Muscle of arm (tissue), 14 donors: ENCODE results near the gene GCHFR. TPM values are rescaled to one million over a fixed set of nuclear protein-coding genes. Genes with fewer than 3 reads are reported as not detected.
A peak's percentile ranks its signal among the peaks of the same experiment; 100 is the strongest.

Source experiments
- DNase-seq: peaks from one replicate; pipeline ENCODE4 v3.0.0-alpha.2; 2013
- long read RNA-seq, 11 donors: transcript quantifications; one replicate each; lab custom pipeline, GENCODE V29; 2026
- polyA plus RNA-seq, 12 donors: library from polyadenylated mRNA; unstranded; fragments of 120-200 nt; gene quantifications; one replicate each; pipeline ENCODE4 v1.2.1, GENCODE V29; 2013; ENCODE audit not compliant: insufficient read length in 12 of 12

GCHFR gene
- polyA plus RNA-seq, result 1 to 10 TPM in 10 of 12 donors, not detected in 2; 2.2 to 9.3 (median 4.2) TPM
- long read RNA-seq, donor 1, transcript GCHFR-201 (3 exons, 777 nt), result major isoform, 122 of 149 reads
- long read RNA-seq, donor 1, transcript GCHFR-202 (2 exons, 785 nt), result minor isoform, 10 of 149 reads
- long read RNA-seq, donor 1, partial matches to known transcripts, result 0 of 149 reads
- long read RNA-seq, donor 1, other reads (novel, unspliced or antisense), result 15 of 149 reads
- long read RNA-seq, donor 2, transcript GCHFR-201 (3 exons, 777 nt), result major isoform, 5 of 5 reads
- long read RNA-seq, donor 2, partial matches to known transcripts, result 0 of 5 reads
- long read RNA-seq, donor 2, other reads (novel, unspliced or antisense), result 0 of 5 reads
- long read RNA-seq, donor 3, result 0 reads
- long read RNA-seq, donor 4, partial matches to known transcripts, result 0 of 3 reads
- long read RNA-seq, donor 4, other reads (novel, unspliced or antisense), result 0 of 3 reads
- long read RNA-seq, donor 5, transcript GCHFR-201 (3 exons, 777 nt), result major isoform, 9 of 9 reads
- long read RNA-seq, donor 5, partial matches to known transcripts, result 0 of 9 reads
- long read RNA-seq, donor 5, other reads (novel, unspliced or antisense), result 0 of 9 reads
- long read RNA-seq, donor 6, partial matches to known transcripts, result 0 of 4 reads
- long read RNA-seq, donor 6, other reads (novel, unspliced or antisense), result 0 of 4 reads
- long read RNA-seq, donor 7, partial matches to known transcripts, result 0 of 2 reads
- long read RNA-seq, donor 7, other reads (novel, unspliced or antisense), result 0 of 2 reads
- long read RNA-seq, donor 8, transcript GCHFR-201 (3 exons, 777 nt), result major isoform, 5 of 6 reads
- long read RNA-seq, donor 8, partial matches to known transcripts, result 0 of 6 reads
- long read RNA-seq, donor 8, other reads (novel, unspliced or antisense), result 0 of 6 reads
- long read RNA-seq, donor 9, partial matches to known transcripts, result 0 of 3 reads
- long read RNA-seq, donor 9, other reads (novel, unspliced or antisense), result 0 of 3 reads
- long read RNA-seq, donor 10, partial matches to known transcripts, result 0 of 4 reads
- long read RNA-seq, donor 10, other reads (novel, unspliced or antisense), result 0 of 4 reads
- long read RNA-seq, donor 11, partial matches to known transcripts, result 0 of 2 reads
- long read RNA-seq, donor 11, other reads (novel, unspliced or antisense), result 0 of 2 reads

DNA sequence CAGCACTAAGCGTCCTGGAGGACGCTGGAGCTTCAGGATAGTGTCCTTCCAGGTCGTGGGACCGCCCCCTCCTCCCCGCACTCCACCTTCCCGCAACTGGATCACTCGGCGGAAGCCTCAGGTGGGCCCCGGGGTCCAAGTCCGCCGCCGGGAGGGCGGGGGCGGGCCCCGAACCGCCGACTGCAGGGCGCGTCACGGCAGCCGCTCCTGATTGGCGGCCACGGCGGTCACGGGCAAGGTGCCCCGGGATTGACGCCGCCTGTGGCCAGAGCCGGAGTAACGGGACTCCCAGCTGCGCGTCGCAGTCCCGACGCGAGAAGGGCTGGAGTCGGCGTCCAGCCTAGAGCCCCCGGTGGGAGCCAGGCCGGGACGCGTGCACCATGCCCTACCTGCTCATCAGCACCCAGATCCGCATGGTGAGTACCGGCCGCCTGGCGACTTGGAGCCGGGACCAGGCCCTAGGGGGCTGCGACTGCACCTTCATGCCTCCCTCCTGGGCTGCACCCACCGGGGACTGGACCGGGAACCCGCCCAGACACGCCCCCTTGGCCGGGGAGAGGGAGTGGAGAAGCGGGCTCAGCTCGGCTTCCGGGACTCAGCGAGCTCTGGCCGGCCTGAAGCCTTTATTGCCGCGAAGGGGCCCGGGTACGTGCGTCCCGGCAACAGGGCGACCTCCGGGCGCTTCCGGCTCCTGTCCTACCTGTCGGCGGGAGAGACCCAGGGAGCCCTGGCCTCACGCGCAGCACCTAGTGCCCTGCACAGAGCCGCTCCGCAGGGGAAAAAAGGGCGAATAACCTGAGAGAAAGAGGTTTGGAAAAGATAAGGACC lies at the start of gene GCHFR:
Gene GCHFR (plus strand): TSS at position 268 of the 828 bp plus-strand sequence. CDS start 113 bp downstream, at position 381.
- DNase-seq, result peak; percentile 74

- no peak for DNase-seq
Observed at GRCh38 chr15:40714144-40714543, 49.7 kb upstream of the GCHFR start.

GRCh38 chr15:40716165-40716564 lies 47.7 kb upstream of the GCHFR start:
- DNase-seq, result no peak

- no peak for DNase-seq
Observed at GRCh38 chr15:40721701-40722100, 42.2 kb upstream of the GCHFR start.

- DNase-seq, result no peak
Observed at GRCh38 chr15:40722354-40722753, 41.5 kb upstream of the GCHFR start.

DNA sequence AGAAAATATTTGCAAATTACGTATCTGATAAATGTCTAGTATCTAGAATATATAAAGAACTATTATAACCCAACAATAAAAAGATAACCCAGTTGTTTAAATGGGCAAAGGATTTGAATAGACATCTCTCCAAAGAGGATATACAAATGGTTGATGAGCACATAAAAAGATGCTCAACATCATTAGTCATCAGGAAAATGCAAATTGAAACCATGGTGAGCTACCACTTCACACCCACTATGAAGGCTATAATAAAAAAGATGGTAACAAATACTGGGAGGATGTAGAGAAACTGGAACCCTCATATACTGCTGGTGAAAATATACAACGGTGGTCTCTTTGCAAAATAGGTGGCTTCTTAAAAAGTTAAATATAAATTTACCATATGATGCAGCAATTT lies 40.9 kb upstream of the GCHFR start:
- no peak for DNase-seq

DNA sequence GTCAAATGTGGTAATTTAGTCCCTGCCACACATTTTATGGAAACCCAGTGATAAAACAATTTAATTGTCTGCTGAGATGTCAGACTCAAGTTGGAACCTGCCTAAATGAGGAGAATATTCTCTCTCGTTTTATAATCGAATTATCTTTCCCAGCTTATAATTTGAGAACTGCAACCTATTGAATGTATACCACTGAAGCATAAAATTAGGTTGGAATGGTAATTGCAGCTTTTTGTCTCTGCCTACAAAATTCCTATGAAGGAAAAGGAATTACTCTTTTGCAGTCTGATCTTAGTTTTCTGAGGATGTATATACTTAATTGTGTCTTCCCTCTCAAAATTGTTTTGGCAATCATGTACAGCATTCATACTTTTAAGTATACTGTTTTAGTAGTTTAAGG lies 39.9 kb upstream of the GCHFR start:
- no peak for DNase-seq

DNA sequence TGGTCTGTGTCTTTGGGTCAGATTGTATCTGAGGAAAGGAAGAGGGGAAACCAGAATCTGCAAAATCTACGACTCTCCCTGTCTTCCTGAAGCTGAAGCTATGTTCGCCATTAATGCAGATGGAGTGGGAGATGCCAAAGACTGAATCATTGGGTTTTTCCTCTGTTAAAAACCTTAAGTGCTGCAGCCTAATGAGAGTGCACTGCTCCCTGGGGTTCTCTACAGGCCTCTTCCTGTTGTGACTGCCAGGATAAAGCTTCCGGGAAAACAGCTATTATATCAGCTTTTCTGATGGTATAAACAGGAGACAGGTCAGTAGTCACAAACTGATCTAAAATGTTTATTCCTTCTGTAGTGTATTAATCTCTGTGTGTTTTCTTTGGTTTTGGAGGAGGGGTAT lies 32.8 kb upstream of the GCHFR start:
- DNase-seq, result peak; percentile 24

DNA sequence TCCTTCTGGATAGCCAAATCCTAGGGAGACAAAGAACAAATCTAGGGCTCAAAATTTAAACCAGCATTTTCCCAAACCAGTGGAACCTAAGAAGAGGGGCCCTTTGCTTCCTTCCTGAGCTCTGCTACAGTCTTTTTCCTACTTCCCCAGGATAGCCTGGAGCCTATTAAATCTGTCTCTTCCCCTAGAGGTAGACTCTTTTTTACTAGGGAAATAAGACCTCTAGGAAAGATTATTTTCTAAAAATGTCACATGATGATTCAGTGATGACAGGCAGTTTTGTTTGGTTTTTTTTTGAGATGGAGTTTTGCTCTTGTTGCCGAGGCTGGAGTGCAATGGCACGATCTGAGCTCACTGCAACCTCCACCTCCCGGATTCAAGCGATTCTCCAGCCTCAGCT lies 27.3 kb upstream of the GCHFR start:
- no peak for DNase-seq

DNA sequence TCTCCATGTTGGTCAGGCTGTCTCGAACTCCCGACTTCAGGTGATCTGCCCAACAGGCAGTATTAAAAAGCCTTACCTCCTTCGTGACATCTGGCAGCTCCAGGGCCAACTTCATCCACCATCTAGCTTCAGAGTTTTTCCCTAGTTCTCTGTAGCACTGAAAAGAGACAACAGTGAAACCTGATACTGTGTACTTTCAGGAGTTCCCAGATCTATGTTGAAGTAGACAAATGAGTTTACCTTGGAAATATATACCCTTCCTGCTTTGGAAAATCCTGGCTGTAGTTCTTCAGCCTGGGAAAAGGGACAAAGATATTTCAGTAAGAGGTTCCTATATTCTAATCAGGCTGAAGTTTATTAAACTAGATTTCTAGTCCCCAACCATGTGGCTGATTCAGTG lies 26.8 kb upstream of the GCHFR start:
- DNase-seq, result no peak

DNA sequence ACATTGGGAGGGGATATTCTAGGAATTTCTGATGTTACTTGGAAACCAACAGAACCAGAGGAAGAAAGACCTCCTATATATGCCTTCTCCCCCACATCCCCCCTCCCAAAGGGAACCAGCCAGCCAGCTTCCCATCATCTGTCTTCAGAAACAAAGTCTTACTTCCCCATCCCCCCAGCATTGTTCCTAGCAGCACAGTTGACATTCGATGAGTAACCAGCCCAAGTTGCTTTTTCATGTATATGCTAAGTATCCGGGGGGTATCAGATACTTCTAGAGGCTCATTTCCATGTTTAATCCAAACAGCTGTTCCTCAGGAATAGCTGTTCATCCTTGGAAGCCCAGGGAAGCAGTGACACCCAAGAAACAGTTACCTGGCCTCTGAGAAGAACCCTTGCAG lies 24.8 kb upstream of the GCHFR start:
- DNase-seq, result no peak

DNA sequence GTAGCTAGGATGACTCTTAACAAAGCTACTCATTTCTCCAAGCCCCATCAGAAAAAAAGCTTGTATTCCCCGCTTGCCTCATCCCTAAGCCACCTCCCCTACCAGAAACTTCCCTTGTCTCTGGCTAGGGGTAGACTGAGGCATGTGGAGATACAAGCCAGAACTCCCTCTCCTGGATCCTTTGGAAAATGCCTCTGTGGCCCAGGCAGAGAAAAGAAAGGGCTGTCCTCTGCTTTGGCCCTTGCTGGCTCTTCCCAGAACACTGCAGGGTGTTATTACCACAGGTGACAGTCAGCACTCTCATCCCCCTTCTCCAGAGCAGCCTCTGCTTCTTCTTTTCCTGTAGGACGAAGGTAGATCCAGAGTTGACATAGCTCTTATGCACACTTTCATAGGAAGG lies 24.0 kb upstream of the GCHFR start:
- DNase-seq, result no peak

DNA sequence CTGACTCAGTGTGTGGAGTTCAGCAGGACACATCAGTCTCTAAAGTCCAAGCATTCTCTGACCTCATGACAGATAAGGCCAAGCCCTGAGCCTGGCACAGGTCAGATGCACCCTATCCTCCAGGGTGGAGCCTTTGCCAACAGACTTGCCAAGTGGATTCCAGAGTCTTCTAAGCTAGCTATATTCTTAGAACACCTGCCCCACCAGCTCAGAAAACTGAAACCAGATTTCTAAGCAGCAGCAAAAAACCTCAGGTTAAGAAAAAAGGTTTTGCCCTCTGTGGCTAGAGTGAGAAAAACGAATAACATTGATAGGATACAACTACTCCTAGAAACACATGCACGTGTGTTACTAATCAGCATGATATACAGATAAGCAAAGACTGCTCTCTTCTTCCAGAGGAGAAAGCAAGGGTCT lies 20.4 kb upstream of the GCHFR start:
- no peak for DNase-seq

DNA sequence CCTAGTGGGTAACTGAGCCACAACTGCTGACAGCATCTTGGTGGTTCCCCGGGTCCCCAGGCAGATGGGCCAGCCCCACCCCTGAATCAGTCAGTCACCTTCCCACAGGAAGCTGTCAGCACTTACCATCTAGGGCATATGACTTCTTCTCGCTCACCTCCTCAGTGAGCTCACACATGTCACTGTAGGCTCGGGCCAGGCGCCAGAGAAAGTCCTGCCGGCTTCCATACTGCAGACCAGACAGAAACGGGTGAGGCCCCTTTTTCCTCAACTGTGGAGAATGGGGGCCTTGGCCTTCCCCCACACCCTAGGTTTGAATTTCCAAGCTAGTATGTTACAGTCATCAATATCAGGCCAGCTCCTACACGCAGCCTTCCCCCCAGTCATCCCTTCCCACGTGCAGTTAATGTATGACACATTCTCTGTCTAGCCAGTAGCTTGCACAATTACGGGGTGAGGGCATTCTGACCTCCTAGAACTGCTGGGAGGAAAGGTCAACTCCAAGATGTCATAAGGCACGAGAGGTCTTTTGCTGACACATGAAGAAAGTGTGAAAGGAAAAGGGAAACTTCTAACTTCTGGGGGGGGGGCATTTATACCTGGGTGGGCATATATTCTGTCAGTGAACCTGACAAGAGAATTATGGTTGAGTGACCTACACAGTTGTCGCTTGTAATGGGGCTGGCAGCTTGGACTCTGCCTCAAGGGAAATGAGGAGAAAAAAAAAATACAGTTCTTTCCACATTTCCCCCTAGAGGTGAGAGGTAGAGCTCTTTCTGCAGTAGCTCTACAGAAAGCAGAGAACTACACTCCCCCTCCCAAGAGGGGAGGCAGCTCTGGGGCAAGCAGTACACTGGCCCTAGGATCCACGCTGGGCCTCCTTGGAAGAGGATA lies 19.7 kb upstream of the GCHFR start:
- no peak for DNase-seq

GRCh38 chr15:40744815-40745152 lies 19.1 kb upstream of the GCHFR start:
- DNase-seq, result no peak

DNA sequence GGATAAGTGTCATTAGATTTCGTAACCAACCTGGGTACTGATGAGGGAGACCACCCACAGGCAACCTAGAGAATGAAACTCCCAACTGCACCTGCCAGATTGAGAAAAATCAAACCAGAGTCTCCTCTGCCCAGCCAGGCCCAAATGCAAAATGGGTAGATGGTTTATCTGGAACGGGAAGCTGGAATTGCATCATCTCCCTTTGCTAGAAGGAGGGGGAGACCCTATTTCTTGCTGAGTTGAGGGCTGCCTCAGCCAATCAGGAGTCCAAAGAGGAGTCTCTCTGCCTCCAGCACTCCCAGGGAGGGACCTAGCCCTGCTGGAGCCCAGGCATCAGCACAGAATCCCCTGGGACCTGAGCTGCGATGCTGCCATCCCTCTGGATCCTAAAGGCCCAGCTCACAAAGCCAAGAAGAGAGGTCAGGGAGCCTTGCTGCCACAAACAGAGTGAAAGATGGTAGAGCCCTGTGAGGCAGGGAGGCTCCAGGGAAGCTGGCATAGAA lies 16.9 kb upstream of the GCHFR start:
- DNase-seq, result no peak

GRCh38 chr15:40747685-40748631 lies 15.9 kb upstream of the GCHFR start:
- DNase-seq, result no peak

- DNase-seq, result no peak
Observed at GRCh38 chr15:40749151-40749630, 14.7 kb upstream of the GCHFR start.

DNA sequence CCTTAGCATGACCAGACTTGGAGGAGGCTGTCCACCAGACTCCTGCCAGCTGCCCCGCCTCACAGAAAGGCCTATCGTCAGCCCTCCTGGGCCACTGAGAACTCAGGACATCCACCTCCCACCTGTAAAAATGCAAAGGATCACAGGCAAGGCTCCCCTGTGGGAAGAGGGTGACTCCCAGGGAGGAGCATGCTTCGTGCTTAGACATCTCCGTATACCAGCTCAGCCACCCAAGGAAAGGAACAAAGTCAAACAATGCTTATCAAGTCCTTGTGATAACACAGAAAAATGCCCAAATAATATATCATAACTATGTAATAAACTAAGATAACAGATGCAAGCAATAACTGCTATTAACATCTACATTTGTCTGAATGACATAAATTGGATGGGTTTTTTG lies 13.0 kb upstream of the GCHFR start:
- DNase-seq, result no peak
